ENCODE measurements around the gene CLIP4.

Gene CLIP4

DNA sequence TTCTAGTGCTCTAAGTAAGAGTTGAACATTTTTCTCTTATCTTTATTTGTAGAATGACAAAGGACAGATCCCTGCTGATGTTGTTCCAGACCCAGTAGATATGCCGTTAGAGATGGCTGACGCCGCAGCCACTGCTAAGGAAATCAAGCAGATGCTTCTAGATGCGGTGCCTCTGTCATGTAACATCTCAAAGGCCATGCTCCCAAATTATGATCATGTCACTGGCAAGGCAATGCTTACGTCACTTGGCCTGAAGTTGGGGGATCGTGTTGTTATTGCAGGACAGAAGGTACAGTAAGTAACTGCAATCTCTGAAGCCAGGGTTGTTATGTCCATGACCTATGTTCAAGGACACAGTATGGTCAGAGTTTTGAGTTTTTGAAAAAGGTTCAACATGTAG, 28.4 kb downstream of the CLIP4 start:
- no peak for DNase-seq

DNA sequence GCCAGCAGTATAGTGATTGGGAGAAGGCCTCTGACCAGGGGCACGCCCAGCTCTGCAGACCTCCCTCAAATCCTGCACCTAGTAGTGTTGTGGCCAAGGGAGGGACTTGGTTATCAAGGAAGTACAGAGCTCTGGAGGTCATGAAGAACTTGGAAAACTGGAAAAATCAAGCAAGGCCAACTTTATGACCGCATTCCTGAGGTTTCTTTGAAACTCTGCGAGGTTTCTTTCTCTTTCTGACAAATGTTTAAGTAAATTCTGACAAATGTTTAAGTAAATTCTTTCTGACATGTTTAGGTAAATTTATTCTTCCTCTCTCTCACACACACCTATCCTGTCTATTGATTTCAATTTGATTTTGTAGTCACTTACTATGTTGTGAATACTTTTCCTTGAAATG, 31.0 kb downstream of the CLIP4 start:
- DNase-seq = no peak

DNA sequence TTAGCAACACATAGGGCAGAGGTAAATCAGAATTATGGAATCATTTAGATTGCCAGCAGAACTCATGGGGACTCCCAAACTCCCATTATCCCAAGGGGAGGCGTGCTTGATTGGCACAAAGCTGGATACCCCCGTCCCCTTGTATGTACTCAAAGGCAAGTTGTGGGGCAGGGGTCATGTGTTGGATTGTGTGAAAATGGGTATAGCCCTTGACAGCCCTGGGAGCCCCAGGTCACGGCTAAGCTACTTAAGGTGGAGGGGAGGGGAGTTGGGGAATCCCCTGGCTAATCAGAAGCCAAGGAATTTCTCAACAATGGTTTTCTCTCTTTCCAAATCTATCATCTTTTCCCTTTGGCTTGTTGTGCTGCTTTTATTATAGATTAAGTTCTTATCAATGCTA, 32.7 kb downstream of the CLIP4 start:
- DNase-seq = no peak

DNA sequence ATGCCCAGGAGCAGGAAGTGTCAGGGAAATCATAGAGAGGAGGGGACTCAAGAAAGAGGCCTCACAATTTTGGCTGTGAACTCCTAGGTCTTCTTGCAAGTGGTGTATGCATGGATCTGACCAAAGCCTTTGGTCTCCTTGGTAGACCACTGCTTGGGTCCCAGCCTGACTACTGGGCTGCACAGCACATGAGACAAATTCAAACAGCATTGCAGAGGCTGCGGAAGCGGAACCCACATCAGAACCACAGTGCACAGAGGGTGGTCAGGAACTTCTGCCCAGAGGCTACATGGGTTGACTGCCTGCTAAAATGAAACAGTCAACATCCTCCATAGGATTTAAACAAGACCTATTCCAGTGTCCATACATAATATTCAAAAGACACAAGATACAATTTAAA, 39.4 kb downstream of the CLIP4 start:
- no peak for DNase-seq

DNA sequence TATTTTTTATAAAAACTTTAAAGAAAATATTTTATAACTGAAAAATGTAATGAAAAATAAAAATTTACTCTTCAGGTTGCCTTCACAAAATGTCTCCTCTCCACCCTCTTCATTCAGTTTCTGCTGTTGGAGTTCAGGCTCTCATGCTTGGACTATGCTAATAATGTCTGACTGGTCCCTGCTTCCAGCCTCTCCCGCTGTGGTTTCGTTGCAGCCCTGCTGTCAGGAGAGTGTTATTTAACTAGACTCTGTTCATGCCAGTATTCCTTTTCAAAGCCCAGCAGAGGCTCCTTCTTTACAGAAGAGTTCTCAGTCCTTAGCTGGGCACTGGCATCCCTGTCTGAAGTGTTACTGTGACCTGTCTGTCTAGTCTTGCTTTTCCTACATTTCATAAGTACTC, 40.4 kb downstream of the CLIP4 start:
- no peak for DNase-seq

DNA sequence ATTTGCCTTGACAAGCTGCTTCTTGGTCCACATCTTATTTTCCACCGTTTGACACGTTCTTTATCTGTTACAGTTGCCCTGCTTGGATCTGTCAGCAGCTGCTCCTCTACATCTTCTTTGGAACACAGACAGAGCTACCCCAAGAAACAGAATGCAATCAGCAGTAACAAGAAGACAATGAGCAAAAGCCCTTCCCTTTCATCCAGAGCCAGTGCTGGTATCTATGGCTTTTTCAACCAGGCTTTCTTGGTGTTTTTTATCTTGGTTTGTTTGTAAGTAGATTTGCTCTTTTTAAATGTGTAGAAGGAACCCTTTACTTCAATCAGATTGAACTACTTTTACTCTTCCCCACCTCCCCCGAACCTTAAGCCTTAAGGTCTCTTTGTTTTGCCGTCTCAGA, 41.9 kb downstream of the CLIP4 start:
- DNase-seq = no peak

DNA sequence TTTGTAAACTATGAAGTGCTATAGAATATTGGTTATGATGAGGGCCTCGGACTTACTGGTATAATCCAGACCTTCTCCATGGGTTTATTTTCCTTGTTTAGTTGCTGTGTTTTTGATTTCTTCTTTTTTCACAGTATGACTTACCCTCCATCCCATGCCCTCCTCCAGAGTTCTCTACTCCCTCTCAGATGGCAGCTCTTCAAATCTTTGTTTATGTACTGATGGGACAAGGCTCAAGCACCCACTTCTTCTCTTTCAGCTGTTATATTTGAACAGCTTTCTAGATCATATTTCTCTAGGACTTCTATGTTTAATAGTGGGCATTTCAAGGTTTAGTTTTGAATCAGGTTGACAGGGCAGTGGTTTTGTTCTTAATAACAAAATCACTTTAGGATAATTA, 43.9 kb downstream of the CLIP4 start:
- no peak for DNase-seq

DNA sequence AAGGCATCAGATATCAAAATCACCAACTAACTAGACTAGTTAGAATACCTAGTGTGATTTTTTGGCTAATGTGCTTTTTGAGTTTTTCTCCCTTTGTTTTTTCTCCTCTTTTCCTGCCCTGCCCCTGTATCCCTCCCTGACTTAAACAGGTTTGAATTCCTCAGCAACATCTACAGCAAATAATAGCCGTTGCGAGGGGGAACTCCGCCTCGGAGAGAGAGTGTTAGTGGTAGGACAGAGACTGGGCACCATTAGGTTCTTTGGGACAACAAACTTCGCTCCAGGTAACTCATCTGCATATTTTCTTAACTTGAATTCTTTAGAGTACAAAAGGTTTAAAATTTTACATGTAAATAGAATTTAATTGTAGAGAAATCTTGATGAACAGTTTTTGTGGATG, 45.0 kb downstream of the CLIP4 start:
- no peak for DNase-seq

DNA sequence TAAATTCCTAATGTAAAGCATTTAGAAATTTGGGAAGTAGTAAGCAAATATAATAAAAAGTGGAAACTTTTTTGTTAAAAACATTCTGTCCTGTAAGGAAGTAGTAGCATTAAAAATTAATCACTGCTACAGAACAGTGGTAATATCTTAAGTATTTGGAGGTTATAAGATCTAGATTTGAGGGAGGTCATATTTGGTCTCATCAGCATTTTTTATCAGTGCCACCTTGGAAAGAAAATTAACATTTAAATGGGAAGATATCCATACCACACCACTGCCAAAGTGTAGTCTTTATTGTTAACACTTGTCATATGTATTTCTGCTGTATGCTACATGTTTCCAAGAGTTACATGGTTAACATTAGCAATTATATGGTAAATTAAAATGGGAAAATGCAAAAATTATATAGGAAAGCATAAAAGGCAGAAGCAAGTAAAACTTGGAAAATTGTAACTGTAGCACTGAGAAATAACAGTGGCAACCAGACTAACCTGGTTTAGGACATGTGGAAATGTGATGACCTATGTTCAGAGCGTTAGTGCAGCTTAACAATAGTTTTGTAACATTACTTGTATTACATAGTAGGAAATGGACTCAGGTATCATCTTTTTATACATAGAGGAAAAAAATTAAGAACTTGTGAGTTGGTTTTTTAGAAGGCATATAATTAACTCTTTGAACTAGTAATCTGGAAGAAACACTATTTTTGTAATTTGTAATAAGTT, 47.2 kb downstream of the CLIP4 start:
- DNase-seq = no peak

DNA sequence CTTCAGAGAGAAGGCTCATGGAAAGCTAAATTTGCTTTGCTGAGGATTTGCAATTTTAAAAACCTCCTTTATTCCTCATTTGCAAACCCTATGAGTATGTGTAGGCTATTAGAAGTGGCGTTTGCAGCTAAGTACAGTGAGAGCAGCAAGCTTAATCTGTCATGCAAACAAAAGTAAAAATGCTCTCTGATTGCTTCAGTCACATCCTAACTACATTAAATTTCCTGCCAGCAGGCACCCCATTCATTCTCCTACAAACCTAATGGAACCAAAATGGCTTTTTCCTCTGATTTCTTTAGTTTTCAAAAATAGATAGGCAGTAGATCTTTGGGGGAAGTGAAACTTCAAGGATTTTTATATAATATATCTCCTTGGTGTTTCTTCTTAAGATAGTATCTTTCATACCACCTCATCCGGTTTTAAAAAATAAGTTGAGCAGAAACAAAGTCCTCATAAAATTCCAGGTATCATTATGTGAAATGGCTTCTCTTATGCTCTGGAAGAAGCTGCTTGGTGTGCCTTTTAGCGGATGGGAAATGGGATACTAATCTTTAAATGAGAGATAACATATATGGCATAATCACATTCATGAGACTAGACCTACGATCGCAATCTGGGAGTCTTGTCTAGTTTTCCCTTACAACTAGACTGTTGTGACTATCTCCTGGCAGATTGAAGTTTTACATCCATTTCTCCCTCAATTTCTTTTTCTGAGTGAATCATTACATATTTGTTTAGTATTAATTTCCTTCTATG, 49.1 kb downstream of the CLIP4 start:
- no peak for DNase-seq

DNA sequence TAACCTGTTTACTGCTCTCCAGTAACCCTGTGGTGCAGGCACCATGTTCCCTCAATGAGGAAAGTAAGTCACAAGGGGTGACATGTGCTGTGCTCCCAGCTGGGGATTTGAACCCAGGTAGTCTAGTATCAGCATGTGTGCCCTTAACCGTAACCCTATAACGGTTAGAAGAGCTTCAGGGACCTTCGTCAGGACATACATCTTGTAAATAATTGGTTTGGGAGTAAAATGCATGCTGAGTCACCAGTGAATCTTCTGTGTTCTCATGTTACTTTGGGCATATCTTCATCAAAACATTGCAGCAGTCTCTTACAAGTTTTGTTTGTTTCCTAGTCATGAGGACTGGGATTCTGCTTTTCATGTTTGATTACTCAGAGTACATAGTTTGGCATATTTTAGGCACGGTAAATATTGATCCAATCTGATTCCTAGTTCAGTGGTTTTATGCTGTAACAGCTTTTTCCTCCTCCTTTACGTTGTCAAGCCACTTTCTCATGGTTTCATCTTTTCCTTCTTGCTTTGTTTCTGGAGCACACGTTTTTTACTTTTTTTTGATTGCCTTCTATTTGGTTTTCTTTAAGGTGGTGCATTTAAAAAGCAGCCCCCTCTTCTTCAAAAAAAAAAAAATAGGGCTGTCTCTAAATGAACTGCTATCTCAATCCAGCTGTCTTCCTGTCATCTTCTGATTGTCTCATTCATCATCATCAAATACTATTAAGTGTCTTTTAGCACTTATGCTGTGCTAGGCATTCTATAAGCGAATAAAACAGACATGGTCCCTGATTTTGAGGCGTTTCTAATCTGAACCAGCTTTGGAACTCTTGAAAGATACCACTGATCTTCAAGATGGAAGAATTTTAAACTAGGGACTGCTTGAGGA, 50.4 kb downstream of the CLIP4 start:
- DNase-seq = no peak

DNA sequence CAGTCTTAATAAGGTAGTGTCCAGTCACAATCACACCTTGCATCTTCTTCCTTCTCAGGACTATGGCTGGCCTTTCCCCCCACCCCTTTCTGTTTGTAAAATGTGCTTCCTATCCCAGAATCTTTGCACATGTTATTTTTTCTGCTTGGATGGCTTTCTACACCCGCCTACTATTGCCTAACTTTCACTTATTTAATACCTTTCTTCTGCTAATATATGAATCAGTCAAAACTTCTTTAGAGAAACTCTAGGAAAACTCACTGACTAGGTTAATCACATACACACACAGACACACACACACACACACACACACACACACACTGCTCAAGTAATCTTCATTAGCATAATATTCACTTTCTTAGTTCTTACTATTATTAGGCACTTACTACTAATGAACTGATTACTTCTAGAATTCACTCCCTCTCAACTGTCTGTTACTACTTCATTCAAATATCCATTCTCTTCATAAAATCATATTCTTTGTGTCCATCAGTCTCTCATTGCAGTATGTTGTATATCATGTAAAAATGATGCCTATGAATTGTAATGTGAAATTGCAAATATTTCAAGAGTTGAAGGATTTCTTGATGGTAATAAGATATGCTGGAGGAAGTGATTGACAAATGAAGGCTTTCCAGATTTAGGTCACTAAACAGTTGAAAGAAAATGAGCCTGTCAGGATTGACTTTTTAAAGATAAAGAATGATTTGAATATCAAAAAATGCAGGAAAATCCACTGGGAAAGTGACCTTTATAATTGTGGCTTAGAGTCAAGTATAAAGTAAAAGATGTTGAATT, 51.2 kb downstream of the CLIP4 start:
- no peak for DNase-seq

DNA sequence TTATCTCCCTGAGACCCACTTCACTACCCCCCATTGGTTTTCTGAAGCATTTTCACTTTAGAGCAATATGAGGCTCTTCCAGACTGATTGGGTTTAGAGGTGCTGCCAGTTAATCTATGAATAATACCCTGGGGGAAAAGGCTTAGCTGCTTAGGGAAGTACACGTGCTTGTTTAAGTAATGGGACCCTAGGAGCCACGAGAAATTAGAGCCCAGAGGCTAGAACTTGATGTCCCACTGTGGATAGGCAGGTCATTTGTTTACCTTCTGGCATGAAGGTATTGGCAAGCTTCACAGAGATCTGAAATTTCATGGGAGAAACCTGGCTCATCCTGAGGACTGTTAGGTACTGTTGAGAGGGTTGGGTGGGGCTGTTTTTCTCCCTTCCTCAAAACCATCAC, 59.7 kb downstream of the CLIP4 start:
- DNase-seq = no peak

DNA sequence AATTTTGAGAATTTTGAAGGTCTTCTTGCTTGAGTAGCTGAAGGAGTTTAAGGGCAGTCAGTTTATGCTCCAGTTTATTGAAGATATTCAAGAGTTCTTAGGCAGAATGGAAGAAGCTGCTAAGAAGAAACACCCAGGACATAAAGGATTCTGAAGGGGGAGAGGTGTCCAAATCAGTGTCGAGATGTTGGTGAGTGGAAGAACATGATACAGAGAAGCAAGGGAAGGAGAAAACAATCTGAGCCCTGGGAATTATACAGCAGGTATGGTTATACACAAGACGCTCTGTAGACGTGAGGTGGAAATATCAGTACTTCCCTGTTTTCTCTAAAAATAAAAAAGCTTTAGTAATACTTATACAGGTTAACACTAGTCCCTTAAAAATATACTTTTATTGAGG, 60.1 kb downstream of the CLIP4 start:
- DNase-seq = no peak

DNA sequence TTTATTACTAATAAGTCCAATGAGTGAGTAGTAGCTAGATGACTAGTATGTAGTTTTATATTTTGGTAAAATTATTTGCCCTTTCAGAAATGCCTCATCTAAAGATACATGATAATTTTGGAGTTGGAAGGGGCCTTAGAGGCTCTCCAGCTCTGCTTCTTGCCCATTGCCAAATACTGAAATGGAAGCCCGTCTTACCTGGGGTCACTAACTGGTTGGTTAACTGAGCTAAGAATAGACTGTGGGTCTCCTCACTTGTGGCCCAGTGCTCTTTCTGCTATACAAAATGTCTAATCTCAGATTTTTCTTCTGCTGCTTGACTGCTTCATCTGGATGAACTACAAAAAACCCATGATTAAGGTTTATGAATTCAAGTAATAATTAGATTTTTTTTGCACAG, 67.1 kb downstream of the CLIP4 start:
- DNase-seq = no peak

DNA sequence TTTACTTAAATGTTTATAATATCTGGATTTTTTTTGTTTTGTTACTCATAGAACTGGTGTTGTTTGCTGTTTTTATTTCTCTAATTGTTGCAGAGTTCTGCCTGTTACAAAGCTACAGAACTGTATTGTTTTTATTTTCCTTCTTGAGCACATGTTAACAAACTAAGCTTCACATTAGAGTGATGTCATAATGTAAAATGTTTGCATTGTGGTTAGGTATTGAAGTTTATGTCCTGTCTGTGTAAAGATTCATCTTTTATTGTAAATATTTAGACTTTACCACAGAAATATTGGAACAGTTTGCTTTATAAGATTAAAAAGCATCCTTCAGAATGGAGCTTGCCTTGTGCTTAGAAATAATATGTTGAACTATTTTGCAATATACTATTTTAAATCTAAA, 67.7 kb downstream of the CLIP4 start:
- no peak for DNase-seq

DNA sequence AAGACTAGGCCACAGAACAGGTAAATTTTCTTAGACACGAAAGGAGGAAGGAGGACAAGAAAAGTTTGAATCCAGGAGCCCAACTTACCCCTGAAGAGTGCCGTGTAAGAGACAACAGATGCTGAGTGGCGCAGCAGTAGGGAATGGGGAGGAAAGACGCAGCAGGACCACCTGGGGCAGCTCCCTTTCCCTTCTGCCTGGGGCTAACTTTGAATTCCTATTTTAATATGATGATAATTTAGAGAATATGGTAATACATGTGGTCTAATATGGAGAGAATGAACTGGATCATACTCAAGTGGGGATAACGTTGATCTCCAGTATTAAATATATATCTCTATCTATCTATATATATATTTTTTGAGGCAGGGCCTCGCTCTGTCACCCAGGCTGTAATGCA, 69.3 kb downstream of the CLIP4 start:
- no peak for DNase-seq

DNA sequence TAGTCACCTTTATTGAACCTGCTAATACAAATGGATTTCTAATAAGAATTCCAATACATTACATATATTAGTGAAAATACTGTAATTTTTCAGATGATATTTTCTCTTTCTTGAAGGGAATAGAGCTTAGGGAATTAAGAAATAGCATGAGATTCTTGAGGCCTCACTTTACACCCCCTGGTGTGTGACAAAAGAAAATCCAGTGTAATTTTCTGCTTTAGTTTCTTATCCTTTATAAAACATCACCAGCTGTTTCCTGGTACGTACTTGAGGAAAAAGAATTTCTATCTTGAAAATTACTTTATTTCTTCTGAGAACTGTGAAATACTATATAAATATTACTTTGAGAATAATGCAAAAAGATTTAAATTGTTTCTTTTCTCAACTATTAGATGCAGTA, 71.6 kb downstream of the CLIP4 start:
- no peak for DNase-seq

DNA sequence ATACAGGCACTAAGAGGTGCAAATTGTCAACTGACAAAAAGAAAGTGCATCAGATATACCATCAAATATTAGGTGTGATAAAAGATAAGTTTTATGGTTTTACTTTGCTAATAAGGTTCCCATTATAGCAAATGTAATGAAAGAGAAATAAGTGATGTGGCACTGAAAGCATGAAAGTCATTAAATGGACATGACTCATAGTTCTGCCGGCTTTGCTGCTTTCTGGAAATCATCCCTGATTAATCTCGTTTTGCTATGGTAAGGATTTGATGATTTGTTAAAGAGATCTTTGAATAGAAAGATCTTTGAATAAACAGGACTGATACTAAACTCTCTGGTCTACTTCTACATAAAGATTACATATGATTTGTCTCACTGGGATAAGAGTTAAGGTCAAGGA, 72.7 kb downstream of the CLIP4 start:
- no peak for DNase-seq

DNA sequence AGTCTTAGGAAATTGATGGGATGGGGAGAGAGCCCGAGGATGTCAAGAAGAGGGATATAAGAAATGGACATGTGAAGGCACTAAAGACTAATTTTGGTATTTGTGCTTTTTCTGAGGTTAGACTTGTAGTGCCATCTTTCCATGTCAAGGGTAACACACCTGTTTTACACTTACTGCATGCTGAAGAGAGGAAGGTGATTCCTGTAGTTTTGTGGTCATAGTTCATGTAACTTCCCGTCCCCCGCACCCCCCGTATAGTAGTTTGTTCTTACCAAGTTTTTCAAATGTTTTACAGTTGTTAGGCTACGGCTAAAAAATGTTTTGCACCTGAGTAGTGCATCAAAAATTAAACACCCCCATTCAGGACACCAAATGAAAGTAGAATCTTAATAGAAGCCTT, 73.8 kb downstream of the CLIP4 start:
- no peak for DNase-seq

DNA sequence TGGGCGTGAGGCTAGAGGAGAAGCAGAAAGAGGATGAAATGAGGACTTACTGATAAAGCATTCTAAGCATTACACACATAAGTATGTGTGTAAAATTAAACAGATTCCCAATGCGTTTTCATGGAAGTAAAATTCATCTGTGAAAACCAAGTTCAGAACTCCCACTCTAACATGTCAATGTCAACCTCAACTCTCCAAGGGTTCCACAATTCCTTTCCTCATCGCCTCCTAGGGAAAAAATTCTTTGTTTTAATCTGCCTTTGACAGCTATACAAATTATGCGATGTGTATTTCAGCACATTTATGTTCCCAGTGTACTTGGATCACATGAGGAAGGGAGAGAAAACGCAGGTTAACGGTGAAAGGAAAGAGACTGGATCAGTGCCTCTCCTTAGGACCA, 76.6 kb downstream of the CLIP4 start:
- DNase-seq = no peak

DNA sequence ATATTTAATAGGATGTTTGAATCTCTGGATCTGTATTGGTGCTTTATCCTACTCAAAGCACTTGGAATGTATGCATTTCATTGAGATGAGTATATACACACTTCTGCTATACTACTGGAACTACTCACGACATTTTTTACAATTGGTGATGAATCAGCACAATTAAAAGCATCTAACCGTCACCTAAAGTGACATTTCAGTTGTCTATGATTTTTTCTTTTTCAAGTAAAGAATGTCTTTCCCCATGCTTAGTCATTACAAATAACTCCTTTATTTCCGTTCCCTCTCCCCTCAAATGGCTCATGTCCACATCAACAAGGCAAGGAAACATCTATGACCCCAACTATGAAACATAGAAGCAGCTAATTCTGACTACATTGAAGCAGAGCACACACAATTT, 77.3 kb downstream of the CLIP4 start:
- DNase-seq = peak in 1 of 2 donors; percentile 19

DNA sequence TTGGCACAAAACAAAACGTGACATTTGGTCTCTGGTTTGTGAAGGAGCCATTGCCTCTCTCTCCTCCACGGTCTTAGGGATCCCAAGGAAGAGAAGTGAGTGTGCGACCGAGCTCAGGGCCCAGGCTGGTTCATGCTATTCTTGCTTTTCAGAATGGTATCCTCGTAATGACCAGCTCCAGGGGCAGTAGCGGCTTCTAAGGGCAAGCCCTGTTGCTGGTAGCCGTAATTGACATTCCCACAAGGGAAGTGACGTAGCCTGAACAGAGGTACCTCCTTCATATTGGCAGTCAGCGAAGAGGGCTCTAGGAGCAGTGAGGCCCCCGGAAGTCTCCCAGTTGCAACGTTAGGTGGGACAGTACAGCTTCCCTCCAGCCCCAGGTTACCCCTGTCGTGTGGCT, 77.9 kb downstream of the CLIP4 start:
- DNase-seq = no peak

Measured in bone marrow (tissue), 2 donors.